B cell (primary cell): ENCODE data around the gene TNXB. TPM values are rescaled to one million over a fixed set of nuclear protein-coding genes. Genes with fewer than 3 reads are reported as not detected.

Experiments used
- ATAC-seq: fragments of 200-7000 bp; cut with Tn5 transposase; one replicate; pipeline ENCODE4 v1.10.0; 2021; ENCODE audit warnings: low read depth, mild to moderate bottlenecking, moderate number of reproducible peaks, moderate library complexity
- CTCF ChIA-PET: fragments of 350-600 bp; sonication (Branson Sonifier 250); formaldehyde crosslinking; loops from one replicate; lab custom pipeline; 2021; ENCODE audit warnings: antibody characterized with exemption, inconsistent platforms; lab: Charles Lee
- POLR2A ChIA-PET: fragments of 350-600 bp; sonication (Branson Sonifier 250); formaldehyde crosslinking; loops from one replicate; lab custom pipeline; 2021; ENCODE audit warnings: antibody characterized with exemption; lab: Charles Lee
- DNase-seq: peaks from one replicate; pipeline ENCODE4 v3.0.0; 2013
- H2AFZ ChIP-seq: 2 replicates; pipeline ENCODE4 v1.6.1; 2012; ENCODE audit warnings: mild to moderate bottlenecking, low read depth, low read length; ENCODE audit not compliant: insufficient read depth, poor library complexity, severe bottlenecking
- H3K27ac ChIP-seq, 2 donors: 1 replicate in 1 of 2; 2 replicates in 1 of 2; pipeline ENCODE4 v1.5.1; 2012 to 2013; ENCODE audit warnings: low read length in 2 of 2, mild to moderate bottlenecking in 2 of 2, moderate library complexity in 1 of 2
- H3K27me3 ChIP-seq, 4 experiments: fragments of 200-600 bp in 1 of 4; sonication (generic) in 1 of 4; replicated peaks in 1 of 4; 1 replicate in 2 of 4; 2 replicates in 2 of 4; pipeline versions ENCODE4 v1.6.1 to v1.7.0; 2013 to 2016; ENCODE audit warnings: low read length in 3 of 4, mild to moderate bottlenecking in 2 of 4, mixed read lengths in 1 of 4, moderate library complexity in 1 of 4; ENCODE audit not compliant: insufficient read depth in 4 of 4, control insufficient read depth in 3 of 4; ENCODE audit errors: control extremely low read depth in 1 of 4
- H3K36me3 ChIP-seq, 2 experiments: replicated peaks in 1 of 2; 1 replicate in 1 of 2; 2 replicates in 1 of 2; pipeline versions ENCODE4 v1.6.1 to v1.7.1; 2013; ENCODE audit warnings: low read length in 1 of 2; ENCODE audit not compliant: insufficient read depth in 2 of 2, control insufficient read depth in 1 of 2; ENCODE audit errors: control extremely low read depth in 1 of 2, extremely low read depth in 1 of 2
- H3K4me1 ChIP-seq, 2 donors: fragments of 200-600 bp in 1 of 2; sonication (generic) in 1 of 2; 1 replicate in 1 of 2; 2 replicates in 1 of 2; pipeline versions ENCODE4 v1.5.1 to v1.6.1; 2013 to 2017; ENCODE audit warnings: low read length in 2 of 2; ENCODE audit not compliant: control insufficient read depth in 2 of 2, insufficient read depth in 2 of 2
- H3K4me2 ChIP-seq: replicated peaks from 2 replicates; pipeline ENCODE3; 2012; ENCODE audit warnings: mild to moderate bottlenecking, low read depth, low read length; ENCODE audit not compliant: poor library complexity, severe bottlenecking
- H3K4me3 ChIP-seq, 5 experiments: fragments of 200-600 bp in 1 of 5; sonication (generic) in 1 of 5; 1 replicate in 3 of 5; 2 replicates in 2 of 5; pipeline versions ENCODE4 v1.5.1 to v1.7.0; 2011 to 2016; ENCODE audit warnings: low read length in 4 of 5, mild to moderate bottlenecking in 4 of 5, low read depth in 2 of 5, control low read depth in 1 of 5, moderate library complexity in 1 of 5; ENCODE audit not compliant: insufficient read depth in 1 of 5; ENCODE audit errors: control extremely low read depth in 1 of 5, extremely low read depth in 1 of 5
- H3K79me2 ChIP-seq: fragments of 200-600 bp; sonication (generic); one replicate; pipeline ENCODE4 v1.6.0; 2016; ENCODE audit warnings: low read length; ENCODE audit not compliant: control insufficient read depth, insufficient read depth
- H3K9ac ChIP-seq: fragments of 200-600 bp; sonication (generic); 2 replicates; pipeline ENCODE4 v1.6.1; 2017; ENCODE audit warnings: mild to moderate bottlenecking, low read length, moderate library complexity
- H3K9me3 ChIP-seq, 3 donors: one replicate each; pipeline versions ENCODE4 v1.6.1 to v1.7.1; 2013; ENCODE audit warnings: low read length in 2 of 3; ENCODE audit not compliant: control insufficient read depth in 2 of 3, insufficient read depth in 1 of 3; ENCODE audit errors: control extremely low read depth in 1 of 3
- H4K20me1 ChIP-seq: 2 replicates; pipeline ENCODE4 v1.6.0; 2012; ENCODE audit warnings: mild to moderate bottlenecking, low read length; ENCODE audit not compliant: insufficient read depth, control insufficient read depth, poor library complexity, severe bottlenecking
- H3K27ac Mint-ChIP-seq: one replicate; pipeline ENCODE4 v1.8.0; 2021; ENCODE audit warnings: mixed read lengths
- H3K27me3 Mint-ChIP-seq: one replicate; pipeline ENCODE4 v1.8.0; 2021; ENCODE audit warnings: mixed read lengths
- H3K4me1 Mint-ChIP-seq: one replicate; pipeline ENCODE4 v1.8.0; 2021; ENCODE audit warnings: mixed read lengths
- H3K4me3 Mint-ChIP-seq: one replicate; pipeline ENCODE4 v1.8.0; 2021; ENCODE audit warnings: mixed read lengths
- H3K9me3 Mint-ChIP-seq: one replicate; pipeline ENCODE4 v1.8.0; 2022; ENCODE audit warnings: mixed read lengths; ENCODE audit not compliant: insufficient read depth
- CTCF ChIP-seq: fragments of 200-600 bp; IDR thresholded peaks from one replicate; pipeline ENCODE4 v1.8.0; 2022; ENCODE audit warnings: antibody characterized with exemption, mild to moderate bottlenecking
- EZH2 ChIP-seq: IDR thresholded peaks from 2 replicates; pipeline ENCODE4 v1.6.1; 2012; ENCODE audit warnings: borderline replicate concordance, low read depth, mild to moderate bottlenecking, moderate library complexity, low read length; ENCODE audit not compliant: insufficient read depth, poor library complexity, severe bottlenecking
- WGBS: methylation state at CpG from one replicate; pipeline ENCODE4 v1.1.5; 2013; ENCODE audit warnings: missing lambda C conversion rate; ENCODE audit not compliant: insufficient coverage; 5-methylcytosine and 5-hydroxymethylcytosine counted together
- intact Hi-C: fragments of 100-400 bp; cut with micrococcal nuclease; formaldehyde crosslinking; loops from one replicate; pipeline ENCODE4 v1.10.0; 2022
- polyA plus RNA-seq: library from polyadenylated mRNA; depleted of rRNA; stranded (reverse); fragments of >200 nt; gene quantifications from 2 replicates; pipeline ENCODE4 v1.2.3, GENCODE V29; 2012
- total RNA-seq, 2 donors: library from RNA; stranded (reverse); fragments of 120-200 nt in 1 of 2; gene quantifications; 1 replicate in 1 of 2; 2 replicates in 1 of 2; pipeline versions ENCODE4 v1.2.3 to v1.2.4, GENCODE V29; 2013 to 2022

Gene TNXB
- total and polyA plus RNA-seq, 2 donors (not counting 1 experiment from before 2014, with no cell fraction given): 1.4 to 19.0 TPM

GRCh38 chr6:32070814-32071543 lies 38.2 kb downstream of the TNXB start:
- Mint-ChIP-seq H3K9me3 (no peaks in the 10 kb centered on the region), H3K4me3 (no peak overlapping the region), H3K27ac (no peak overlapping the region), H3K4me1 (no peaks in the 10 kb centered on the region), H3K27me3 (peaks cover 23% of the 10 kb centered on the region)
- no peaks in the 10 kb centered on the region for H3K4me1 ChIP-seq
- no peak overlapping the region for H3K4me2 ChIP-seq
- H3K9me3 ChIP-seq: no peaks in the 10 kb centered on the region
- WGBS: 89% methylated on average over 15 of the region's 16 CpGs
- H4K20me1 ChIP-seq: no peaks in the 10 kb centered on the region
- no peak overlapping the region for H3K27ac ChIP-seq
- no peak overlapping the region for H3K9ac ChIP-seq
- H3K36me3 ChIP-seq: no peaks in the 10 kb centered on the region
- no peak overlapping the region for H2AFZ ChIP-seq
- no peak for TF ChIP-seq CTCF
- no peak for TF ChIP-seq EZH2
- H3K4me3 ChIP-seq: no peak overlapping the region
- no peaks in the 10 kb centered on the region for H3K79me2 ChIP-seq
- POLR2A ChIA-PET: no interaction called here
- CTCF ChIA-PET: no interaction called here
- DNase-seq: no peak
- ATAC-seq: no peak
- intact Hi-C loops: no loop called here
- H3K27me3 ChIP-seq: no peaks in the 10 kb centered on the region

- DNase-seq (no peak), ATAC-seq (no peak)
- no peaks in the 10 kb centered on the region for H3K4me1 ChIP-seq
- ChIA-PET POLR2A (no interaction called here), CTCF (no interaction called here)
- intact Hi-C loops: no loop called here
- no peaks in the 10 kb centered on the region for H3K79me2 ChIP-seq
- no peak overlapping the region for H3K4me3 ChIP-seq
- no peaks in the 10 kb centered on the region for H3K27me3 ChIP-seq
- WGBS: 88% methylated on average over 21 of the region's 24 CpGs
- Mint-ChIP-seq H3K9me3 (no peaks in the 10 kb centered on the region), H3K4me3 (no peak overlapping the region), H3K4me1 (no peaks in the 10 kb centered on the region), H3K27ac (no peak overlapping the region), H3K27me3 (peaks cover 19% of the 10 kb centered on the region)
- H3K4me2 ChIP-seq: no peak overlapping the region
- H4K20me1 ChIP-seq: no peaks in the 10 kb centered on the region
- no peaks in the 10 kb centered on the region for H3K36me3 ChIP-seq
- H3K9ac ChIP-seq: no peak overlapping the region
- H3K9me3 ChIP-seq: no peaks in the 10 kb centered on the region
- TF ChIP-seq CTCF: no peak
- no peak for TF ChIP-seq EZH2
- no peak overlapping the region for H2AFZ ChIP-seq
- no peak overlapping the region for H3K27ac ChIP-seq
These were observed 39.1 kb downstream of the TNXB start for GRCh38 chr6:32069878-32070515.
